Fibroblast of pulmonary artery (primary cell): ENCODE results near the gene RFTN2.
"Not testable (repeated sequence)": the region's sequence is repeated elsewhere in the genome, so short reads cannot be mapped to it uniquely, and the experiment has no call there.

Source experiments
- DNase-seq: peaks from one replicate; pipeline ENCODE4 v3.0.0-alpha.2; 2010; ENCODE audit warnings: low read depth
- H3K4me3 ChIP-seq: replicated peaks from 2 replicates; pipeline ENCODE4 v1.5.1; 2011; ENCODE audit warnings: low read depth, mild to moderate bottlenecking, control low read depth, low read length, moderate library complexity
- TF ChIP-seq, protein P1 (sequence below): IDR thresholded peaks from 2 replicates; pipeline ENCODE4 v1.5.1; 2011; ENCODE audit warnings: mild to moderate bottlenecking, control low read depth, low read length, inconsistent platforms; ENCODE audit errors: missing control alignments

Gene RFTN2

DNA sequence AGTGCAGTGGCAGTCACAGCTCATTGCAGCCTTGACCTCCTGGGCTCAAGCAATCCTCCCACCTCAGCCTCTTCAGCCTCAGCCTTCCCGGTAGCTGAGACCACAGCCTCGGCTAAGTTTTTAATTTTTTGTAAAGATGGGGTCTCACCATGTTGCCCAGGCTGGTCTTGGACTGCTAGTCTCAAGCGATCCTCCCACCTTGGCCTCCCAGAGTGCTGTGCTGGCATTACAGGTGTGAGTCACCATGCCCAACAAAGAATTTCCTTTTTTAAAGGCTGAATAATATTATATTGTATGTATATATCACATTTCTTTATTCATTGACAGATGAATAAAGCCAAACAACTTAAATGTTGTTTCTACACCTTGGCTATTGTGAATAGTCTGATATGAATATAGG, 117.0 kb downstream of the RFTN2 start:
- no peak for DNase-seq
- no peak overlapping the region for H3K4me3 ChIP-seq
- TF ChIP-seq, protein P1, sequence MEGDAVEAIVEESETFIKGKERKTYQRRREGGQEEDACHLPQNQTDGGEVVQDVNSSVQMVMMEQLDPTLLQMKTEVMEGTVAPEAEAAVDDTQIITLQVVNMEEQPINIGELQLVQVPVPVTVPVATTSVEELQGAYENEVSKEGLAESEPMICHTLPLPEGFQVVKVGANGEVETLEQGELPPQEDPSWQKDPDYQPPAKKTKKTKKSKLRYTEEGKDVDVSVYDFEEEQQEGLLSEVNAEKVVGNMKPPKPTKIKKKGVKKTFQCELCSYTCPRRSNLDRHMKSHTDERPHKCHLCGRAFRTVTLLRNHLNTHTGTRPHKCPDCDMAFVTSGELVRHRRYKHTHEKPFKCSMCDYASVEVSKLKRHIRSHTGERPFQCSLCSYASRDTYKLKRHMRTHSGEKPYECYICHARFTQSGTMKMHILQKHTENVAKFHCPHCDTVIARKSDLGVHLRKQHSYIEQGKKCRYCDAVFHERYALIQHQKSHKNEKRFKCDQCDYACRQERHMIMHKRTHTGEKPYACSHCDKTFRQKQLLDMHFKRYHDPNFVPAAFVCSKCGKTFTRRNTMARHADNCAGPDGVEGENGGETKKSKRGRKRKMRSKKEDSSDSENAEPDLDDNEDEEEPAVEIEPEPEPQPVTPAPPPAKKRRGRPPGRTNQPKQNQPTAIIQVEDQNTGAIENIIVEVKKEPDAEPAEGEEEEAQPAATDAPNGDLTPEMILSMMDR, result no peak

GRCh38 chr2:197556456-197556855, 118.9 kb downstream of the RFTN2 start:
- TF ChIP-seq, protein P1, result no peak
- DNase-seq, result peak; percentile 73
- no peak overlapping the region for H3K4me3 ChIP-seq

- no peak overlapping the region for H3K4me3 ChIP-seq
- TF ChIP-seq, protein P1, result no peak
- DNase-seq, result no peak
Measured at GRCh38 chr2:197555467-197555866, 119.9 kb downstream of the RFTN2 start.

- DNase-seq, H3K4me3 ChIP-seq: not testable (repeated sequence)
Measured at GRCh38 chr2:197551260-197551659, 124.1 kb downstream of the RFTN2 start.

DNA sequence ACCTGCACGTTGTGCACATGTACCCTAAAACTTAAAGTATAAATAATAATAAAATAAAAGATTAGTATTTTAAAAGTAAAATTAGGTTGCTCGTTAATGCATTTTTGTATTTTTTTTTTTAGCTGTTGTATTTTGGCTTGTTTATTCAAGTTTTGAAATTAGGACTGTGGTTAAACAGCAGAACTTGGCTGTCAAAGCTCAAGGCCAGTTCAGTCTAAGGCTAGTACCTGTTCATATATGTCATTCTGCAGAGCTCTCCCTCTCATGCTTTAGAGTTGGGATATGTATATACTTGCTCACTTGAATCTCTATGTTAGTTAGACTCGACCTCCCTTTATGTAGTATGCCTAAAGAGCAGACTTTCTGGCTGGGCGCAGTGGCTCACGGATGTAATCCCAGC, 126.8 kb downstream of the RFTN2 start:
- TF ChIP-seq, protein P1, result no peak
- no peak overlapping the region for H3K4me3 ChIP-seq
- no peak for DNase-seq

DNA sequence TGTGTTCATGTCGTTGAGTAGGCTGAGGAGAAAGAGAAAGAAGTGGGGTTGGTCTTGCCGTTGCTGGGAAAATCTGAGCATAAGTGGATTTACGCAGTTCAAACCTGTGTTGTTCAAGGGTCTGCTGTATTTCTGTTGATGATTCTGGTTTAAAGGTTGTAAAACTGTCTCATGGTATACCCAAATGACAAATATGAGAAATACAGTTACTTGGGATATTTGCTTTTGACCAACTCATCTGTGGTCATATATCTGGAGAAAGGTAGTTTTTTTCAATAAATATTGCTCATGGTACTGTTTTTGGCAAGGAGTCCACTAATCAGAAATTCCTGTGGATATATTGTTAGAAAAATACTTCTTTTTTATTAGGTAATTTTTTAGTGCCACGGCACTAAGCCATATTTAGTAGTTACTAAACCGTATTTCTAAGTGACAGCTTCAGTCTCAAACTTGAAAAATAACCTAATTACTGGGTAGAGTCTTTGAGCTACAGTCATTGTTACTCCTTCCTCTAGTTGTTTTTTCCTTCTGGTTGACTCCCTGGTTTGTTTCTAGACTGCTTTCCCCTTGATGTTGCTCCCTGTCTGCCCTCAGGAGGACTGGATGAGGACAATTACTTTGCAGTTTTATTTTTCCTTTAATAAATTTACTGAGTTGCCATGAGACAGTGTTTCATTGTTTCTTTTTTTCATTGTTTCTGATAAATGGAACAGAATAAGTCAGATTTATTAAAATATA, 128.1 kb downstream of the RFTN2 start:
- DNase-seq, result no peak
- TF ChIP-seq, protein P1, result no peak
- H3K4me3 ChIP-seq, result no peak overlapping the region

GRCh38 chr2:197543206-197543605, 132.2 kb downstream of the RFTN2 start:
- TF ChIP-seq, protein P1, result no peak
- no peak overlapping the region for H3K4me3 ChIP-seq
- no peak for DNase-seq
